Panc1 (cell line): ENCODE results near the gene ASPA. TPM values are rescaled to one million over a fixed set of nuclear protein-coding genes. Genes with fewer than 3 reads are reported as not detected.

ENCODE experiments used
- ATAC-seq: fragments of 200-7000 bp; cut with Tn5 transposase; 2 replicates; pipeline ENCODE4 v1.9.1; 2020; ENCODE audit warnings: mild to moderate bottlenecking, moderate library complexity
- BruUV-seq: library from RNA; stranded (reverse); fragments of 400-500 nt; replicated peaks from 2 replicates; lab custom pipeline; 2021; lab: Mats Ljungman, UMichigan
- CTCF ChIA-PET: fragments of 300-600 bp; sonication (Branson Sonifier 250); formaldehyde crosslinking; loops from one replicate; lab custom pipeline; 2022; ENCODE audit warnings: antibody characterized with exemption; lab: Charles Lee
- POLR2A ChIA-PET: fragments of 300-600 bp; sonication (Branson Sonifier 250); formaldehyde crosslinking; loops from one replicate; lab custom pipeline; 2022; ENCODE audit warnings: antibody characterized with exemption; lab: Charles Lee
- DNase-seq: peaks from one replicate; pipeline ENCODE4 v3.0.0-alpha.2; 2010; ENCODE audit warnings: low read depth, low spot score
- H3K27ac ChIP-seq: 2 replicates; pipeline ENCODE4 v1.5.1; 2011; ENCODE audit warnings: mild to moderate bottlenecking, low read length, inconsistent platforms
- H3K27me3 ChIP-seq: fragments of 200-500 bp; sonication (Bioruptor generic); 2 replicates; pipeline ENCODE4 v1.6.0; 2014; ENCODE audit warnings: low read length, inconsistent platforms; ENCODE audit not compliant: control insufficient read depth, insufficient read depth
- H3K36me3 ChIP-seq: fragments of 200-500 bp; sonication (Bioruptor generic); 2 replicates; pipeline ENCODE4 v1.5.1; 2014; ENCODE audit warnings: inconsistent platforms, mild to moderate bottlenecking, low read length, moderate library complexity; ENCODE audit not compliant: control insufficient read depth, insufficient read depth
- H3K4me1 ChIP-seq: 2 replicates; pipeline ENCODE4 v1.5.1; 2011; ENCODE audit warnings: inconsistent platforms, mild to moderate bottlenecking, low read length, moderate library complexity; ENCODE audit not compliant: control insufficient read depth, insufficient read depth
- H3K4me3 ChIP-seq, 2 experiments: 2 replicates each; pipeline ENCODE4 v1.5.1; 2011 to 2012; ENCODE audit warnings: low read depth in 2 of 2, low read length in 2 of 2, mild to moderate bottlenecking in 2 of 2, inconsistent platforms in 1 of 2, moderate library complexity in 1 of 2
- H3K9me3 ChIP-seq: fragments of 200-500 bp; sonication (Bioruptor generic); 2 replicates; pipeline ENCODE4 v1.5.1; 2014; ENCODE audit warnings: low read depth, mild to moderate bottlenecking, inconsistent platforms, low read length, moderate library complexity; ENCODE audit not compliant: control insufficient read depth, insufficient read depth
- CTCF ChIP-seq: fragments of 450-650 bp; IDR thresholded peaks from 2 replicates; pipeline ENCODE4 v1.5.1; 2017; ENCODE audit warnings: mild to moderate bottlenecking
- POLR2AphosphoS5 ChIP-seq: IDR thresholded peaks from 2 replicates; pipeline ENCODE4 v1.6.1; 2012; ENCODE audit warnings: mild to moderate bottlenecking, low read depth, low read length, moderate library complexity
- REST ChIP-seq, 2 experiments: IDR thresholded peaks; 2 replicates each; pipeline ENCODE4 v1.6.1; 2011 to 2012; ENCODE audit warnings: low read depth in 2 of 2, control low read depth in 1 of 2, low read length in 1 of 2, mild to moderate bottlenecking in 1 of 2, moderate library complexity in 1 of 2; ENCODE audit not compliant: insufficient read depth in 1 of 2
- SIN3A ChIP-seq: IDR thresholded peaks from 2 replicates; pipeline ENCODE4 v1.6.1; 2012; ENCODE audit warnings: low read depth, mild to moderate bottlenecking, low read length, moderate library complexity, borderline replicate concordance; ENCODE audit not compliant: insufficient read depth
- TCF7L2 ChIP-seq: IDR thresholded peaks from 2 replicates; pipeline ENCODE4 v1.6.1; 2011; ENCODE audit warnings: mild to moderate bottlenecking, low read depth, low read length, inconsistent platforms
- in situ Hi-C: cut with HindIII; loops from 2 replicates; pipeline ENCODE4 v1.10.0; 2016; ENCODE audit warnings: low sequenced_read_pairs, low pct_unique_long_range_greater_than_20kb
- intact Hi-C: fragments of 100-400 bp; cut with micrococcal nuclease; formaldehyde crosslinking; loops from one replicate; pipeline ENCODE4 v1.10.0; 2022; ENCODE audit not compliant: unreplicated experiment
- total RNA-seq: library from RNA; stranded (reverse); gene quantifications from one replicate; pipeline ENCODE4 v1.2.1, GENCODE V29; 2021; ENCODE audit not compliant: unreplicated experiment

Gene ASPA
- total RNA-seq, 1 experiment from 2014 or later, result not detected

- DNase-seq, result no peak
- ATAC-seq, result no peak
- H3K4me1 ChIP-seq, result no peaks in the 10 kb centered on the region
- ChIA-PET CTCF (no interaction called here), POLR2A (no interaction called here)
- no peak overlapping the region for H3K4me3 ChIP-seq
- H3K9me3 ChIP-seq, result no peaks in the 10 kb centered on the region
- BruUV-seq, result no TSS peak
- TF ChIP-seq POLR2AphosphoS5, result no peak
- TF ChIP-seq REST (IDR thresholded peaks at IDR 0.05; ENCODE audit: insufficient read depth in 1 of 2, low read depth in 2 of 2, low read length in 1 of 2), result no peak
- TF ChIP-seq SIN3A, result no peak
- no peak for TF ChIP-seq TCF7L2
- TF ChIP-seq CTCF, result no peak
- H3K27ac ChIP-seq, result no peak overlapping the region
- no peaks in the 10 kb centered on the region for H3K36me3 ChIP-seq
- no peaks in the 10 kb centered on the region for H3K27me3 ChIP-seq
- in situ Hi-C loops, result no loop called here
- intact Hi-C loops, result no loop called here
Measured at GRCh38 chr17:3544365-3544764, 68.6 kb downstream of the ASPA start.

- intact Hi-C loops (no loop called here), in situ Hi-C loops (no loop called here)
- no peak overlapping the region for H3K4me3 ChIP-seq
- TF ChIP-seq CTCF (no peak), SIN3A (no peak), REST (IDR thresholded peaks at IDR 0.05; ENCODE audit: insufficient read depth in 1 of 2, low read depth in 2 of 2, low read length in 1 of 2) (no peak), POLR2AphosphoS5 (no peak), TCF7L2 (no peak)
- H3K36me3 ChIP-seq, result no peaks in the 10 kb centered on the region
- no peaks in the 10 kb centered on the region for H3K9me3 ChIP-seq
- CTCF ChIA-PET, result no interaction called here
- DNase-seq (no peak), ATAC-seq (no peak)
- POLR2A ChIA-PET, result no interaction called here
- no peaks in the 10 kb centered on the region for H3K27me3 ChIP-seq
- no peak overlapping the region for H3K27ac ChIP-seq
- H3K4me1 ChIP-seq, result no peaks in the 10 kb centered on the region
- BruUV-seq, result no TSS peak
Measured at GRCh38 chr17:3545151-3545550, 69.4 kb downstream of the ASPA start.
